Embryonic facial prominence (tissue), 1 donor: ENCODE results near the gene WASHC2A.
"Not testable (repeated sequence)": the region's sequence is repeated elsewhere in the genome, so short reads cannot be mapped to it uniquely, and the experiment has no call there.

Source experiments
- DNase-seq: peaks from one replicate; pipeline ENCODE4 v3.0.0-alpha.2; 2016; ENCODE audit errors: extremely low spot score

Gene WASHC2A

GRCh38 chr10:50143512-50144174, 75.9 kb downstream of the WASHC2A start:
- not testable (repeated sequence) for DNase-seq

- not testable (repeated sequence) for DNase-seq
These were observed 77.8 kb downstream of the WASHC2A start for GRCh38 chr10:50145575-50145974.

- DNase-seq, result no peak
These were observed 85.1 kb downstream of the WASHC2A start for GRCh38 chr10:50152792-50153272.

- not testable (repeated sequence) for DNase-seq
These were observed 90.1 kb downstream of the WASHC2A start for GRCh38 chr10:50157868-50158267.

- DNase-seq, result not testable (repeated sequence)
These were observed 92.1 kb downstream of the WASHC2A start for GRCh38 chr10:50159856-50160255.

GRCh38 chr10:50165038-50165437, 97.3 kb downstream of the WASHC2A start:
- not testable (repeated sequence) for DNase-seq

- not testable (repeated sequence) for DNase-seq
These were observed 100.1 kb downstream of the WASHC2A start for GRCh38 chr10:50167833-50168232.

- not testable (repeated sequence) for DNase-seq
These were observed 101.8 kb downstream of the WASHC2A start for GRCh38 chr10:50169506-50169905.

- not testable (repeated sequence) for DNase-seq
These were observed 107.2 kb downstream of the WASHC2A start for GRCh38 chr10:50174788-50175525.
